Measurements from ENCODE around the gene MAMDC4. TPM values are rescaled to one million over a fixed set of nuclear protein-coding genes. Genes with fewer than 3 reads are reported as not detected.

Gene MAMDC4
- total RNA-seq, 1 experiment from 2014 or later: 17.3 TPM

DNA sequence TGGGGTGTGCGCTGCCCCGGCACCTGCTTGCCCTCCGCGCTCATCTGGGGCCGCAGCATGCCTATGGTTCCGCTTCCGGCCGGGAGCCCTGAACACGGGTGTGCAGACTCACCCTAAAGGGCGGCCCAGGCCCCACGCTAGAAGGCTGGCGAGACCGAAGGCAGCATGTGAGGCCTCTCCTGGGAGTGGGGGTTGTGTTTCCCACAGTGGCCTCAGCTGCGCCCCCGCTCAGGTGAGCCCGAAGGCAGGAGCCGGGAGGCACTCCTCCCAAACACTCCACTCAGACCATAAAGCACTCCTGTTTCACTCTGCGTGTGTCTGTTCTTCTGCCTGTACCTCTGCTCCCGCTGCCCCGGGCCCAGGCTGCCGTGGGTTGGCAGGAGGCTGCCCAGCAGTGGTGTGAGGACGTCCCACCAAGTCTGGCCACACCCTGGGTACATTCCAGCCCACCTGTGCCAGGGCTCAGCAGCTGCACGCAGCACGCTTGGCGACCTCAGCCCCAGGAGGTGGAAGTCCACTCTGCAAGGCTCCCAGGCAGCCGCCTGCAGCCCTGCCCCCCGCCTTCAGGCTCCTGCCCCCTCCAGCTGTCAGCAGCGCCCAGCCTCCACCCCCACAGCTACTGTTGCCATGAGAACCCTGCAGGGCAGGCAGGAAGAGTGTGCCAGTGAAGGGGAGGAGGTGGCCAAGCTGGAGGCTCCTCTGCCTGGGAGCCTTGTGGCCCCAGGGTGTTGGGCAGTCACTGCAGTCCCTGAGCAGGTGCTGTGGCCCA, 11.1 kb upstream of the MAMDC4 start:
- intact Hi-C loops (cut with micrococcal nuclease): loop anchor here (5.0 to 10.0 kb wide), 2 partner anchors 104 to 196 kb away; partner anchors contain the start of genes C8G and FBXW5
- POLR2A ChIA-PET: no interaction called here

More for the DNA sequence above, 11.1 kb upstream of the MAMDC4 start:
- no peaks in the 10 kb centered on the region for H3K9me2 ChIP-seq (ENCODE audit: insufficient read depth)
- no peak overlapping the region for H3K9ac ChIP-seq (ENCODE audit: low read length)
- H3K79me2 ChIP-seq (ENCODE audit: insufficient read depth, low read length): no peaks in the 10 kb centered on the region
- no peak overlapping the region for H3K4me3 ChIP-seq (replicated peaks in 1 of 2; ENCODE audit: low read depth in 1 of 2, low read length in 2 of 2)
- no peaks in the 10 kb centered on the region for H3K9me3 ChIP-seq (ENCODE audit: control insufficient read depth in 1 of 2, insufficient read depth in 1 of 2, low read depth in 1 of 2, low read length in 2 of 2)
- TF ChIP-seq, protein P1, sequence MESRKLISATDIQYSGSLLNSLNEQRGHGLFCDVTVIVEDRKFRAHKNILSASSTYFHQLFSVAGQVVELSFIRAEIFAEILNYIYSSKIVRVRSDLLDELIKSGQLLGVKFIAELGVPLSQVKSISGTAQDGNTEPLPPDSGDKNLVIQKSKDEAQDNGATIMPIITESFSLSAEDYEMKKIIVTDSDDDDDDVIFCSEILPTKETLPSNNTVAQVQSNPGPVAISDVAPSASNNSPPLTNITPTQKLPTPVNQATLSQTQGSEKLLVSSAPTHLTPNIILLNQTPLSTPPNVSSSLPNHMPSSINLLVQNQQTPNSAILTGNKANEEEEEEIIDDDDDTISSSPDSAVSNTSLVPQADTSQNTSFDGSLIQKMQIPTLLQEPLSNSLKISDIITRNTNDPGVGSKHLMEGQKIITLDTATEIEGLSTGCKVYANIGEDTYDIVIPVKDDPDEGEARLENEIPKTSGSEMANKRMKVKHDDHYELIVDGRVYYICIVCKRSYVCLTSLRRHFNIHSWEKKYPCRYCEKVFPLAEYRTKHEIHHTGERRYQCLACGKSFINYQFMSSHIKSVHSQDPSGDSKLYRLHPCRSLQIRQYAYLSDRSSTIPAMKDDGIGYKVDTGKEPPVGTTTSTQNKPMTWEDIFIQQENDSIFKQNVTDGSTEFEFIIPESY (IDR thresholded peaks at IDR 0.05; ENCODE audit: extremely low read depth, insufficient replicate concordance, low read length): no peak
- TF ChIP-seq SP1 (IDR thresholded peaks at IDR 0.05; ENCODE audit: low read depth): no peak
- no peak for TF ChIP-seq SRF (IDR thresholded peaks at IDR 0.05; ENCODE audit: low read depth)
- TF ChIP-seq, protein P2, sequence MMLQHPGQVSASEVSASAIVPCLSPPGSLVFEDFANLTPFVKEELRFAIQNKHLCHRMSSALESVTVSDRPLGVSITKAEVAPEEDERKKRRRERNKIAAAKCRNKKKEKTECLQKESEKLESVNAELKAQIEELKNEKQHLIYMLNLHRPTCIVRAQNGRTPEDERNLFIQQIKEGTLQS (IDR thresholded peaks at IDR 0.05): no peak
- TF ChIP-seq EZH2 (IDR thresholded peaks at IDR 0.05): no peak
- no peak for TF ChIP-seq RAD21 (IDR thresholded peaks at IDR 0.05; ENCODE audit: low read depth)
- TF ChIP-seq YY1 (IDR thresholded peaks at IDR 0.05; ENCODE audit: extremely low read depth, insufficient replicate concordance, low read depth, low read length): no peak
- TF ChIP-seq CEBPB (IDR thresholded peaks at IDR 0.05; ENCODE audit: low read depth): no peak
- TF ChIP-seq TCF7L2 (IDR thresholded peaks at IDR 0.05; ENCODE audit: borderline replicate concordance, extremely low read depth, insufficient read depth, insufficient read length): no peak
- TF ChIP-seq EGR1 (IDR thresholded peaks at IDR 0.05; ENCODE audit: low read depth): no peak
- TF ChIP-seq SIN3A (IDR thresholded peaks at IDR 0.05; ENCODE audit: low read depth): no peak
- TF ChIP-seq ELF1 (IDR thresholded peaks at IDR 0.05; ENCODE audit: borderline replicate concordance, low read depth): no peak
- TF ChIP-seq POLR2A (IDR thresholded peaks at IDR 0.05; ENCODE audit: borderline replicate concordance, extremely low read depth, insufficient read depth, insufficient read length): no peak
- TF ChIP-seq JUND (IDR thresholded peaks at IDR 0.05): no peak
- TF ChIP-seq REST (IDR thresholded peaks at IDR 0.05; ENCODE audit: low read depth): no peak
- TF ChIP-seq ZNF274 (IDR thresholded peaks at IDR 0.05; ENCODE audit: low read depth, low read length): no peak
- no peak for TF ChIP-seq POLR2AphosphoS5 (IDR thresholded peaks at IDR 0.05; ENCODE audit: low read depth, low read length)
- TF ChIP-seq ZFX (IDR thresholded peaks at IDR 0.05): no peak
- BruUV-seq (replicated peaks): no TSS peak
- no peaks in the 10 kb centered on the region for H4K20me1 ChIP-seq (ENCODE audit: insufficient read depth)
- DNase-seq (ENCODE audit: low read depth, low spot score) (no peak), ATAC-seq (peak; percentile 15)
- RAD21 ChIA-PET (ENCODE audit: low non-redundant PET in 1 of 2, low total read pairs in 2 of 2, uncharacterized antibody in 2 of 2, unreplicated experiment in 2 of 2): no interaction called here
- peak overlapping the region; percentile 85 for H3K4me2 ChIP-seq (ENCODE audit: low read length)
- H3K27me3 ChIP-seq (ENCODE audit: insufficient read depth, low read length): no peaks in the 10 kb centered on the region
- no peaks in the 10 kb centered on the region for H3K36me3 ChIP-seq (ENCODE audit: control insufficient read depth in 1 of 2, insufficient read depth in 2 of 2, low read length in 2 of 2)
- H3K27ac ChIP-seq (ENCODE audit: low read depth, low read length): peak overlapping the region; percentile 70
- peaks cover 29 to 39% of the 10 kb centered on the region in 2 experiments for H3K4me1 ChIP-seq (ENCODE audit: control insufficient read depth in 1 of 2, insufficient read depth in 2 of 2, low read length in 2 of 2)
- CTCF ChIA-PET: interaction anchor here (1.0 to 1.4 kb wide), 3 partner anchors 41 to 137 kb away, joined by 3 to 4 read pairs (median 3); no protein-coding TSS in a partner anchor
- H2AFZ ChIP-seq (ENCODE audit: low read depth, low read length, poor library complexity, severe bottlenecking): no peak overlapping the region
